NK-92 treated with Interleukin-12 subunit alpha and Interleukin-12 subunit beta, amount 100 ng/mL, for 24 hours (cell line): ENCODE data around the gene ASAP3.

Source experiments
- DNase-seq: peaks from one replicate; lab custom pipeline; 2025; lab: John Stamatoyannopoulos, UW

ASAP3 gene

DNA sequence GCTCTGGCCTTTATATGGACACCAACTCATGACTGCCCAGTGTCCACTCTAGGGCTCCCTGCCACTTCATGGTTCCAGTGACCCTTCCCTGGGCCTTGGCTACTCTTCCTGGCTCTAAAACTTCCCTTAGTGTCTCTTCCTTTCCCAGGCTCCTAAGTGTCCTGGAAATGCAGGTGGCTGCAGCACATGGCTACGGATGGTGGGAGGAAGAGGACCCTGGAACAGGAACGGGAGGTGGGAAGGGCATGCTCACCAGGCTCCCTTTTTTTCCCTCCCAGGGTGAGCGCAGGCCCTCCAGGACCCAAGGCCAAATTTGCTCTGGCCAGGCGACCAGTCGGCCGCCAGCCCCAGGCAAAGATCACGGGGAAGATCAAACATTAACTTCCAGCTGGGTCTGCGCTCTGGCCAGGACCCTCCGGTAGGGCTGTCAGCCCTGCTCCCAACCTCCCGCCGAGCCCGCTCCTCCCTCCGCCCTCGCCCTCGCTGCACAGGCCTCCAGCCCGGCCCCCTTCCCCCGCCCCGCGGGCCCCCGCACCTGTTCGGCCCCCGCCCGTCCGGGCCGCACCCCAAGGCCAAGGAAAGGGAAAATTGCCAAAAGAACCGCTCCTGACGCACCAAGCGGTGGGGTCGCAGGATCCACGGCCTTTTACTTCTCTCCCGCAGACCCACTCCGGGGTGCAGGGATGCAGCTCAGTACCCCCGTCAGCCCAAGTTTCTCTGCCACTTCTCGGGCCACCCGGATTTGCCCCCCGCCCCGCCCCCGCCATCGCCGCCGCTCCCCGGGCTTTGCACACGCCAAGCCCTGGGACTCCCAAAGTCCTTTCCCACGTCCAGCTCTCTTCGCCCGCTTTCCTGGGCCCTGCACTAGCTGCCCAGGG, 60.3 kb downstream of the ASAP3 start:
- no peak for DNase-seq

DNA sequence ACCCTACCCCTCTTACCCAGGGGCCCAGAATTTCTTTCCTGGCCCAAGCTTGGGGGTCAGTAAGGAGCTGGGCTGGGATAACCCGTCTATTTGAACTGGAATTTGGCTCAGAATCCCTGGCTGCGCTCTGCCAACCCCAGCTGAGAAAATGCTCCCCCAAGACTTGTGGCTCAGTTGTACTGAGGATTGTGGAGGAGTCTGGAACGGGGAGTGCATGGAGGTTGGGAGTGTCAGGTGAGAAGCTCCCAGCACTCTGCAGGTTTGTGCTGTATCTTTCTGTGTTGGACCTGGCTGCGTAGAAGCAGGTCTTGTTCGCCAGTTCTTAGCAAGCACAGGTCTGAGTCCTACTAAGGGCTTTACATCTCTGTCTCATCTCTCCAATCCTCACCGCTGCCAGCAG, 61.0 kb downstream of the ASAP3 start:
- DNase-seq: no peak

DNA sequence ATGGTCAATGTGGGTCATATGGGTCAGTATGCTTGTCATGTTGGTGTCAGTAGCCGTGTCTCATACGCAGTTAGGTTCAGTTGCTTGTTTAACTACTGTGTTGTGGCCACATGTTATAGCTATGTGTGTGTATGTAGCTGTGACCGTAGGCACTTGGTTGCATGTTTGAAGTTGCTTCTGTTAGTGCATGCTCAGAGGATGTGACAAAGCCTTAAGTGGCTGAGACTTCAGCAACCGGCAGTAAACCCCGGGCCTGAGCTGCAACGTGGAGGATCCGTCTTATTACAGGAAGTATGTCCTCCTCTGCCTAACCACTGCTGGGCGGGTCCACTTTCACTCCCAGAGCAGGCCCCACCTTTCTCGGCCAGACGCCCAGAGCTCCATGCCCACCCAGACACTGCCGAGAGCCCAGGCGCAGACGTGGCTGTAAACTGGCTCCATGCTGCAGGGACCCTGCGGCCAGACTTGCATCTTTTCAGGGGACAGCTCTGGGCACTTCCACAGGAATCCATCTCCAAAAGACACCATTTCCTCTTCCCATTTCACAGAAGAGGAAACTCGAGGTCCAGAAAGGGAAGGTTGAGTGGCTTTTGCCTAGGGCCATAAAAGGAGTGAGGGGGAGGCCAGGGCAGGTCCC, 61.6 kb downstream of the ASAP3 start:
- DNase-seq: no peak

DNA sequence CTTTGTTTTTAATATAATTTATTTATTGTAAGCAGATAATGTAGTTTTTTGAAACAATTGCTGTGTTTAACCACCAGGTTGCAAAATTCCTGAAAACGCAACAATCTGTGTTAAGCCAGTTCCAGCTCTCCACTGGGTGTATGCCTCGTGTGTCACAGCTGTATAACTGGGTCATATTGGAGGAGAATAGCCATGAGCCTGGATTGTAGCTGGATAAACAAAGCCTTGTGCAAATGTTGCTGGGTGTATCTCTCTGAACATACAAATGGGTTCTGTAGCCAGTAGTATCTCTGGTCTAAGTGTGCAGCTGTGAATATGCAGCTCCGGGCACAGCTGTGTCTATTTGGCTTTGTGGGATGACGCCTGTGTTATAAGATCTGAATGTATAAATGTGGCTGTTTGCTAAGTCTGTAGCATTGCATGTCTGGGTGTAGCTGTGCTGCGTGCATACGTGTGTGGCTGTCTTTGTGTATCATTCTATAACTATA, 62.2 kb downstream of the ASAP3 start:
- DNase-seq: no peak

DNA sequence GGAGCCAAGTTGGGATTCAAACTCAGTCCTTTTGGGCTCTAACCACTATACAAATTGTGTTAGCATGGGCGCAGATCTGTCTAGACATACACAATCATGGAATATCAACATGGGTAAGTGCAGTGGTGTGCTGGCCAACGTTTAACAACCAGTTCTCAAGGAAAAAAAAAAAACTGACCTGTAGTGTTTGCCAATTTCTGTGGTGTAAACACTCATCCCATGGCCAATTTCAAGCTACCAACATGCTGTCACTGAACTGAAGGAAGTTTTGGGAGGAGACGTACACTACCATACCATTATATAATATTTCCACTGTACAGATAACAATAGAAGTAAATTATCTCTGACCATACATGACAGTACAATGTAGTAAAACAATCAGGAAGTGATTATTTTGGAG, 62.6 kb downstream of the ASAP3 start:
- no peak for DNase-seq

DNA sequence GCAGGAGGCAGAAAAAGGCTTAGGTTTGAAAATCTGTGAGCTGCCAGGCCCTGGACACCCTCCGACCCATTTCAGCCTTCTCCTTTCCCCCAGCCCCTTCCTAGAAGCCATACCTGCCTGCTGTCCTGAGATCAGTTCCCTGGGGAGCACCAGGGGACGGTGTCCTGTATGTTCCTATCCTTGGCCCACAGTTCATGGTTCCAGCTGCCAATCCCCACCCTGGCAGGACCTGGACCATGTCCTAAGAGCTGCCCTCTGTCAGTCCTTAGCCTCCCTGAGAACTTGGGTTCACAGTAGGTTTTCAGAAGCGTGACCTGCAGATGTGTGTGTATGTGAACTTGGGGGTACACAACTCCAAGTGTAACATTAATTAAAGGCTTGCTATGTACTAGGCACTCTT, 63.2 kb downstream of the ASAP3 start:
- DNase-seq: no peak

DNA sequence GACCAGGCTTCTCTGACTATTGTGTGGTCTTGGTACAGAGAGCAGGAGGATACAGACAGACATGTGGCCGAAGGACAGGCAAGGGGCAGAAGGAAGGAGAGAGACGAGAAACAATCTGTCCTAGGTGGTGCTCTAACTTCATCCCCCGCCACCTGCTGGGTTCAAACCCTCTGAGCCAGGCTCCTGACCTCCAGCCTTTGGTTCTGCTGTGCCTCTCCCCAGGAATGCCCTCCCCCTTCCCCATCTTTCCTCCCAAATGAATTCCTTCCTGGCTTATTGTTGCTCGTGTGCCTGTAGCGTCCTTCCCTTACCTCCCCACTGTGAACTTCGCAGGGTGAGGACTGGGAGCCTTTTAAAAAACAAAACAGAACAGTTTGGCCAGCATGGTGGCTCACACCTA, 64.8 kb downstream of the ASAP3 start:
- no peak for DNase-seq

DNA sequence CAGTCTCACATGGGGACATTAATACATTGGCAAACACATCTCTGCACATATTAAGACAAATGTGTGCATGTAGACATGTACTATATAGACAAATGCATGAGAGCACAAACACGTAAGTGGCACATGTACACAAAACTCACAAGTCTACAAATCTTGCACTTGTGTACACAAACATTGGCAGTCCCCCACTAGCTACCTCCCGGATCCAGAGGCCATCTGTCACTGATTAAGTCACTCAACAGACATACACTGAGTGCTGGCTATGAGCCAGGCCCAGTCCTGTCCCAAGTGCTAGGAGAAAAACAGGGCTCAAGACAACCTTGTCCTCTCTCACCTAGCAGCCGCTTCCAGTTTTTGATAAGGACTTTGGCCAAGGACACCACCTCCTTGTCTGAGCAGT, 66.4 kb downstream of the ASAP3 start:
- no peak for DNase-seq

DNA sequence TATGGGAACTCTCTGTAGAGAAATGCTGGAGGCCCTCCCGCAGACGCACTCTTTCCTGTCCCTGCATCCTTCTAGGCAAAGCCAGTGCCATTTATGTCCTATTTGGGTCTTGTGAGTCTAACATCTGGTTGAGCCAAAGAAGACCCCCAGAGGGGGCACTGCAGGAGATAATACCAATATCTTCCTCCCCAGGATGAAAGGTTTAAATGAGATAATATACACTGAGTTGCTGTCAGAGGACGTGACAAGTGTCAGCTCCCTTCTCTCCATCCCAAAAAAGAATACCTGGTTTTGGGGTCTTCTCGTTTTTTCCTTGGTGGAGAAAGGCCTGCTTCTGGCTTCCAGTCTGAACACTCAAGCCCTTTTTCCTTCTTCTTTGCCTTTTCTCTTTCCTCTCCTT, 67.0 kb downstream of the ASAP3 start:
- DNase-seq: no peak

DNA sequence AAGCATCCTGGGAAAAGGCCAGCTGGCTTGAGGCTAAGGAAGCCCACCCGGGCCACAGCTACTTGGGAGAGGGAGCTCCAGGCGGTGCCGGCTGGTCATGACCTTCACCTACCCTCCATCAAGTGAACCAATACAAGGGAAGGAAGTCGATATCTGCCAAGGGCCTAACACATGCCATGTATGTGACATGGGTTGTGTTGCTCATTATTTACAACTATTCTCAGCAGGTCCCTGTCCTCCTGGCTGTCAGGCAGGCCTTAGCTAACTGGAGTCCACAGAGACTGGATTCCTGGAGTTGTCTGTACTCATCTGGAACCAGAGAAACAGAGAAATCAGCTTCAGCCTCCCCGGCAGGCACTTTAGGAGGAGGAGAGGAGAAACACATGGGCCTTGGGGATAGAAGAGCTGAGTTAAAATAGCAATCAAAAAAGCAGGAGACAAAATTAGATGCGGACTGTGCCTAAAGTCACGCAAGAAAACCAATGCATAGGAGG, 75.1 kb downstream of the ASAP3 start:
- DNase-seq: no peak

DNA sequence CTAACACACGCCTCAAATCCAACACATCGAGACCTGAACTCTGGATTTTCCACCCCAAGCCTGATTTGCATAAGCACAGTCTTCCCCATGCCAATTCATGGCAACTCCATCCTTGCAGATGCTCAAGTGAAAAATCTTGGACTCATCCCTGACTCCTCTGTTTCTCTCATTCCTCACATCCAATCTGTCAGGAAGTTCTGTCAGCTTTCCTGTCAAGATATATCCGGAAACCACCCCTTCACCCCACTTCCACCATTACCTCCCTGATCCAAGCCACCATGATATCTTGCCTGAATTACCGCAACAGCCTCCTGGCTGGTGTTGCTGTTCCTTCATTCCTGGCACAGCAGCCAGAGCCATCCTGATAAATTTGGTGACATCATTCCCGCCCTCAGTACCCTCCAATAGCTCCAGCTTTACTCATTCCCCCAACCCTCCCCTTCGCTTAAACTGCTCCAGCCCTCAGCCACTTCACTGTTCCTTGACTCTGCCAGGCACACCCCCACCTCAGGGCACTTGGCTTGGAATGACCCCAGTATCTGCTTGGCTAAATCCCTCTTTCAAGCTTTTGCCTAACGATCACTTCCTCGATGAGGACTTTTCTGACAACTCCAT, 76.9 kb downstream of the ASAP3 start:
- no peak for DNase-seq

DNA sequence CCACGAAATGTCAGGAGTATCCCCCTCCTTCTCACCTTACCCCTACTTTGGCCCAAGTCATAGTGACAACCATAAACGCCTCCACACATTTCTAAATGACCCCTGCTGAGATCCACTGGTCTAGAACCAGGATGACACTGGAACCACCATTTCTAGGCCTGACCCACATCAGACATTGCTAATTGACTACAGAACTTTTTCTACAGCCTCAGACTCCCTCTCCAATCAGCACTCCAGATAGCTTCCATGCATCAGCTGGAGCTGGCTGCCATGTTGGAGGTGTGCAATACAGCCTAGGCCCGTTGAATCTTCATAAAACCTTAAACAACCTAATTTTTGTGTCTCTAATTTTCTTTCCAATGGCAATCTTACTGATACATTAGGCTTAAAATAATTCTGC, 78.0 kb downstream of the ASAP3 start:
- no peak for DNase-seq

DNA sequence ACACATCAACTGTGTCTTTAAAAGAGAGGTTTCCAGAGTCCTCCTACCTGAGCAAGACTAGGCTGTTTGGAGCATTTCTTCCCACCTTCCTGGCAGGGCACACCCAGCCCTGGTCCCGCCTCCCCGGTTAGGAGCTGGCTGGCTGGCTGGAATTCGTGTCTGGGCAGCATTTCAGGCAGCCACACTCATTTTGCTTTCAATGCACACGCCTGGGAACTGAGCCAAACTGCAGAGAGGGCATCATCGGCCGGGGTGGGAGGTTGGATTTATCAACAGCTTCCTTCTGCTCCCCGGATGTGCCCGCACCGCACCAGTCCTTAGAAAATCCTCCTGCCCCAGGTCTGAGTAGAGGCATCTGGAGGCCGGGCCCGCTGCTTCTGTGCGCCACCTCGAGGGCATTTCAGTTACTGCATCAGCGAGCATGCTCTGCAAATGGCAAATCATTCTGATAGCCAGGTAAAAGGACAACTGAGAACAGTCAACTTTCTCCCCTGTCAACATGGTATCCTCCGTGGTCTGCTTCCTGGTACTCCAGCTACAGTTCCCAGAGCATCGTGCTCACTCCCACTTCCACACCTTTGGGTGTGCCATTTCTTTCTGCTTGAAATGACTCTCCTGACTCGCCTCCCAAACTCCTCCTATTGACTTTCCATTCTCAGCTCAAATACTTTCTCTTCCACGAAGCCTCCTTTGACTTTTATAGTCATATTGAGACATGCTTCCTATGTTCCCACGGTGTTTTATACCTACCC, 80.1 kb downstream of the ASAP3 start:
- peak; percentile 59 for DNase-seq

DNA sequence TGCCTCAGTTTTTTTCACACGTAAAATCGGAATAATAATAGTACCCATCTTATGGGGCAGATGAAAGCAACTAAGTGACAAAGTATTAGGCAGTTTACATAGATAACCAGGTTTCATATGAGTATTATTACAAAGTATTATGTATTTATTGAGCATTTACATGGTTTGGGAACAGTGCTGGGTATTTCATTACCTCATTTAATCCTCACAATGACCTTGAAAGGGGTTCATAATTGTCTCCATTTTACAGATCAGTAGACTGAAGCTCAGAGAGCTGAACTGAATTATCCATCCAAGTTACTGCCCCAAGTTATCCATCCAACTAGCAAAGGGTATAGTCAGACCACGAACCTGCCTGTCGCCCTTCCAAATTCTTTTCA, 80.6 kb downstream of the ASAP3 start:
- no peak for DNase-seq

DNA sequence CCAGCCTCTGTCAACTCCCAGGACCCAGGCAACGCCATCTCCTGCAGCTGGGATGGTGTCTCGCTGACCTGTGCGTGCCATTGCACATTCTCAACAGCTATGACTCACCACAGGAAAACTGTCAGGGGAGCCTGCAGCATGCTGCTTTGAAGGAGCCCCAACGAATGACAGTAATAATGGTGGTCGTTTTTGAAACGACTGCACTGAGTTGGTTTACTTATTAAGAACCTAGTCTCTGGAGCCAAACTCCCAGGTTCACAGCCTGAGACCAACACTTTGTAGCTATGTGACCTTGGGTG, 81.0 kb downstream of the ASAP3 start:
- no peak for DNase-seq

DNA sequence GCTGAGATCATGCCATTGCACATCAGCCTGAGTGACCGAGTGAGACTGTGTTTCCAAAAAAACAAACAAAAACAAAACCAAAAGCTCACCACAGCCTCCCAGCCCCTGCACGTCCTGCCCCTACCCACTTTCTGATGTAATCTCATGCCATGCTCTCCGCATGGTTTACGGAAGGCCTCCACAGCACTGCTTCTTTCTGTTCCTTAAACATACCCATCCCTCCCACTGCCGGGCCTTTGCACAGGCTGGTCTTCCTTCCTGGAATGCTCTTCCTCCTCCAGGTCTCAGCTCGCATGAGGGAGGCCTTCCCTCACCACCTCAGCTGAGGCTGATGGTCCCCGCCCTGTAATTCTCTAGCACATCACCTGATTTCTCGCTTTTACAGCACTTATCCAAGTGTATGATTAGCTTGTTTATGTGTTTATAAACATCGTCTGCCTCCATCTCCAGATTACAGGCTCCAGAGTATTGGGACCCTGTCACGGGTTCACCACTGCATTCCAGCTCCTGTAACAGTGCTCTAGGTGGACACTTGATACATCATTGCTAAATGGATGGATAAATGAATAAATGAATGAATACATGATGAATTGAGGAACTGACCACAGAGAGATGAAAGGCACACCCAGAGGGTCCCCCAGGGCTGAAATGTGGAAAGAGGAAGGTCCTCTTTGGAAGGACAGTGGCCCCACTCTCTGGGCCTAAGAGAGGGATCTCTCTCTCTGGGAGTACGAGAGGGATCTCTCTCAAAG, 81.5 kb downstream of the ASAP3 start:
- no peak for DNase-seq

DNA sequence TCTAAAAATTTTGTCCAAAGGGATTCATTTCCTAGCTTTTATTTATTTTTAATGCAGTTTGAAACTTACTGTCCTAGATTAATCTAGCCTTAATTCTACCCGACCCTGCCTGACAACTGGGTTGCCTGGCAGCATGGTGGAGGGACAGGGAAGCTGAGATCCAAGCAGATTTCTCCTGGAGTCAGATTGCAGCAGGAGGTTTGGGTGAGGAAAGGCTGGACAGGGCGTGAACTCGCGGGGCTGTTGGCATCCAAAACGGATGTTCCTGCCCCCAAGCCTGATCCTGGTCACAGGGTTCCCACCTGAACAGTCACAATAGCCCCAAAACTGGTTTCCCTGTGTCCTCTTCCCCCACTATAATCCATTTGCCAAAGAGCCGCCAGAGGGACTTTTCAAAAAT, 82.7 kb downstream of the ASAP3 start:
- no peak for DNase-seq

DNA sequence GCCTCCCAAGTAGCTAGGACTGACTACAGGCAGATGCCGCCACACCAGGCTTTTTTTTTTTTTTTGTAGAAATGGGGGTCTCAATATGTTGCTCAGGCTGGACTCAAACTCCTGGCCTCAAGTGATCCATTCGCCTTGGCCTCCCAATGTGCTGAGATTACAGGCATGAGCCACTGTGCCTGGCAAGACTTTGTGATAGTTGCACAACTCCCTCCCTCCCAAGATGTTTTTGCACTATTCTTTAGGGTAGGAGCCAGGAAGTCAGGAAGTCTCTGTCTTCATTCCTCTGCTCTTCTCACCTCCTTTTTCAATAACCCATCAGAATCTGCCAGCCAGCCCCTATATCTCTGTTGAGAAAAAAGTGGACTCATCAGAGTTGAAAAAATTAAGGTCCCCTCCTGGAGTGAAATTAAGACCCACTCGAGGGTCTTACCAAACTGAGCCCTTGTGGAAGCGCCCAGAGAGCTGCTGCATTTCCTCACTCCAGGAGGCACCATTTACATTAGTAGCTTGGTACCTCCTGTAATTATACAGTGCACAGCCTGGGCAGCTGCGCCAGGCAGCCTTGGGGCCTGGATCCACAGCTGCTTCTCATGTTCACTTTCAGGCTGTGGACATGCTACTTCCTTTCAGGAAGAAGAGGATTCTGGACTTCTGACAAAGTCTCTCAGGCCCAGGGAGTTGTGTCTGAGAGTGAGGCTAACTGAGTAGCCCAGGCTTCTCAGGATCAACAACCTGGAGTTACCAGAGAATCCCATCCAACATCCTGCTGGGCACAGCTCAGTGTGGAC, 83.5 kb downstream of the ASAP3 start:
- no peak for DNase-seq

DNA sequence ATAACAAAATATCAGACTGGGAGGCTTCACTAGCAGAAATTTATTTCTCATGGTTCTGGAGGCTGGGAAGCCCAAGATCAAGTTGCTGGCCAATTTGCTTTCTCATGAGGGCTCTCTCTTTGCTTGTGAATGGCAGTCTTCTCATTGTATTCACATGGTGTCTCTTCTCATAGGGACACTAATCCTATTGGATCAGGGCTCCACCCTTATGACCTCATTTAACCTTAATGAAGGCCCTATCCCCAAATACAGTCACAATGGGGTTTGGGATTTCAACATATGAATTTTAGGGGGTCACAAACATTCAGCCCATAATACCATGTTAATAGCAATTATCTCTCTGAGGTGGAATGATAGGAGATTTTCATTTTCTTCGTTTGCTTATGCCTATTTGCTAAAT, 84.8 kb downstream of the ASAP3 start:
- no peak for DNase-seq

DNA sequence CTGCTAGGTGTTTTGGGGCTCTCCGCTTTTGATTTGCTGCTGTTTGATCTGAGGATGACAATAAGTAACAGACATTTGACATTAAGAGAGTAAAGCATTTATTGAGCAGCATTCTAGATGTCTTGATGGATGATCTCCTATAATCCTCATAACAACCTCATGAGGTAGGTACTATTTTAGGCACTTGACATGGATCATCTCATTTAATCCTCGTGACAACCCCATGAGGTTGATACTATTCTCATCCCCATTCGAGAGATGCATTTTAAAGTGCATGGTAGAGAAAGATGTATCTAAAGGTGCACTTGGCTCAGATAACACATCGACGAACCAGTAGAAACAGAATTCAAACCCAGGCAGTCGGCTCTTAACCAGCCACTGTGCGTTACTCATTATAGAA, 86.1 kb downstream of the ASAP3 start:
- DNase-seq: no peak

DNA sequence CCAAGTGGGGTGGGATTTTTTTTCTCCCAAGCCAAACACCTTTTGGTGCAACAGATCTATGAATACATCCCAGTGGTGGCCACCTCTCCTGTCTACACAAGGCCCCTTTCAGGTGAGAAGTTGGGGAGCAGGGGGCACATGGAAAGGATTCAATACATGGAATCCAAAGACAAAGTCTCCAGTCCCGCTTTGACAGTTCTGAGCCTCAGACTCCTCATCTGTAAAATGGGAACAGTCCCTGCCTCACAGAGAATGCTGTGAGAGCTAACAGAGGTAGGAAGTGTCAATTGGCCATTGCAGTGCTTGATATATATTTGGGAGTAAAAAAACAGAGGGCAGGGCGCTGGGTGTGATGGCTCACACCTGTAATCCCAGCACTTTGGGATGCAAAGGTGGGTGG, 87.6 kb downstream of the ASAP3 start:
- no peak for DNase-seq
